H1 (cell line): ENCODE measurements around the gene RPS6KL1. TPM values are rescaled to one million over a fixed set of nuclear protein-coding genes. Genes with fewer than 3 reads are reported as not detected.

Experiments used
- CTCF ChIA-PET: fragments of 300-600 bp; sonication (Branson Sonifier 250); formaldehyde crosslinking; loops from one replicate; lab custom pipeline; 2021; ENCODE audit not compliant: partially characterized antibody; lab: Charles Lee
- POLR2A ChIA-PET: fragments of 300-600 bp; sonication (Branson Sonifier 250); formaldehyde crosslinking; loops from one replicate; lab custom pipeline; 2021; ENCODE audit warnings: inconsistent platforms; ENCODE audit not compliant: partially characterized antibody; lab: Charles Lee
- DNase-seq, 2 experiments: peaks; one replicate each; pipeline versions ENCODE4 v3.0.0 to v3.0.0-alpha.2; 2010 to 2022; ENCODE audit warnings: low spot score in 2 of 2, low read depth in 1 of 2, mixed read lengths in 1 of 2
- FAIRE-seq: peaks from 2 replicates; lab custom pipeline; 2011; peaks lifted over from hg19 to GRCh38; lab: Jason Lieb, UNC
- H2AFZ ChIP-seq: 2 replicates; pipeline ENCODE4 v1.8.1; 2012; ENCODE audit warnings: low read length, inconsistent platforms
- H2AK5ac ChIP-seq: 2 replicates; pipeline ENCODE4 v1.6.1; 2013; ENCODE audit warnings: low read depth, low read length
- H2BK120ac ChIP-seq: replicated peaks from 2 replicates; pipeline ENCODE3; 2013; ENCODE audit warnings: low read depth, low read length, inconsistent platforms
- H2BK12ac ChIP-seq: 2 replicates; pipeline ENCODE4 v1.6.1; 2013; ENCODE audit warnings: low read depth, low read length
- H2BK15ac ChIP-seq: 2 replicates; pipeline ENCODE4 v1.6.1; 2013; ENCODE audit warnings: low read length
- H2BK20ac ChIP-seq: 2 replicates; pipeline ENCODE4 v1.6.1; 2013; ENCODE audit warnings: low read length
- H2BK5ac ChIP-seq: 2 replicates; pipeline ENCODE4 v1.6.1; 2013; ENCODE audit warnings: low read depth, low read length
- H3K14ac ChIP-seq: 2 replicates; pipeline ENCODE4 v1.6.1; 2013; ENCODE audit warnings: inconsistent platforms; ENCODE audit not compliant: insufficient read length
- H3K18ac ChIP-seq: 2 replicates; pipeline ENCODE4 v1.6.1; 2013; ENCODE audit warnings: low read length; ENCODE audit errors: extremely low read depth
- H3K23ac ChIP-seq: 2 replicates; pipeline ENCODE4 v1.6.1; 2013; ENCODE audit warnings: inconsistent platforms; ENCODE audit not compliant: insufficient read length
- H3K23me2 ChIP-seq: 2 replicates; pipeline ENCODE4 v1.6.1; 2013; ENCODE audit warnings: low read depth, low read length
- H3K27ac ChIP-seq: 2 replicates; pipeline ENCODE4 v1.6.1; 2011; ENCODE audit warnings: low read depth, low read length, inconsistent platforms
- H3K27me3 ChIP-seq, 4 experiments: replicated peaks in 1 of 4; 1 replicate in 1 of 4; 2 replicates in 3 of 4; pipeline versions ENCODE4 v1.6.1 to v1.8.1; 2011 to 2013; ENCODE audit warnings: low read length in 3 of 4, mild to moderate bottlenecking in 3 of 4, inconsistent platforms in 2 of 4, mixed read lengths in 2 of 4, moderate library complexity in 1 of 4; ENCODE audit not compliant: control insufficient read depth in 3 of 4, insufficient read depth in 3 of 4; ENCODE audit errors: extremely low read depth in 1 of 4
- H3K36me3 ChIP-seq, 4 experiments: 2 replicates each; pipeline versions ENCODE4 v1.6.1 to v1.8.1; 2011 to 2013; ENCODE audit warnings: mild to moderate bottlenecking in 4 of 4, low read length in 3 of 4, moderate library complexity in 2 of 4, control low read depth in 1 of 4, inconsistent platforms in 1 of 4; ENCODE audit not compliant: insufficient read depth in 4 of 4, control insufficient read depth in 2 of 4
- H3K4ac ChIP-seq: replicated peaks from 2 replicates; pipeline ENCODE3; 2013; ENCODE audit warnings: low read length, low read depth, mixed read lengths, inconsistent platforms; ENCODE audit not compliant: insufficient read length
- H3K4me1 ChIP-seq, 4 experiments: replicated peaks in 1 of 4; 1 replicate in 1 of 4; 2 replicates in 3 of 4; pipeline versions ENCODE4 v1.6.1 to v1.8.1; 2011 to 2013; ENCODE audit warnings: low read length in 3 of 4, inconsistent platforms in 2 of 4, mixed read lengths in 1 of 4; ENCODE audit not compliant: insufficient read depth in 4 of 4, control insufficient read depth in 3 of 4
- H3K4me2 ChIP-seq, 2 experiments: 2 replicates each; pipeline versions ENCODE4 v1.6.1 to v1.8.1; 2011 to 2013; ENCODE audit warnings: low read depth in 2 of 2, low read length in 2 of 2, control low read depth in 1 of 2, inconsistent platforms in 1 of 2, mild to moderate bottlenecking in 1 of 2; ENCODE audit not compliant: insufficient read depth in 1 of 2
- H3K4me3 ChIP-seq, 4 experiments: fragments of 200-600, 300-600 bp in 1 of 4; sonication (generic), shearing (Covaris generic), sonication (Bioruptor Twin) in 1 of 4; 2 replicates each; pipeline versions ENCODE4 v1.5.1 to v1.8.1; 2011 to 2016; ENCODE audit warnings: low read length in 4 of 4, low read depth in 3 of 4, control low read depth in 2 of 4, inconsistent platforms in 2 of 4, mild to moderate bottlenecking in 2 of 4, mixed read lengths in 1 of 4, moderate library complexity in 1 of 4; ENCODE audit not compliant: insufficient read depth in 2 of 4; ENCODE audit errors: extremely low read depth in 1 of 4
- H3K56ac ChIP-seq: replicated peaks from 2 replicates; pipeline ENCODE3; 2013; ENCODE audit warnings: low read depth, mild to moderate bottlenecking, mixed read lengths, low read length, inconsistent platforms; ENCODE audit not compliant: insufficient read length
- H3K79me1 ChIP-seq: 2 replicates; pipeline ENCODE4 v1.6.1; 2013; ENCODE audit warnings: low read depth, low read length, control low read depth
- H3K79me2 ChIP-seq, 2 experiments: 2 replicates each; pipeline versions ENCODE4 v1.6.1 to v1.8.1; 2012 to 2013; ENCODE audit warnings: low read length in 2 of 2, mild to moderate bottlenecking in 2 of 2, inconsistent platforms in 1 of 2; ENCODE audit not compliant: insufficient read depth in 2 of 2, control insufficient read depth in 1 of 2
- H3K9ac ChIP-seq, 4 experiments: replicated peaks in 1 of 4; 1 replicate in 1 of 4; 2 replicates in 3 of 4; pipeline versions ENCODE4 v1.6.1 to v1.8.1; 2011 to 2013; ENCODE audit warnings: low read depth in 3 of 4, low read length in 3 of 4, control low read depth in 2 of 4, mild to moderate bottlenecking in 2 of 4, moderate library complexity in 2 of 4, inconsistent platforms in 1 of 4; ENCODE audit errors: extremely low read depth in 1 of 4
- H3K9me3 ChIP-seq, 2 experiments: 2 replicates each; pipeline versions ENCODE4 v1.6.1 to v1.8.1; 2012 to 2013; ENCODE audit warnings: mild to moderate bottlenecking in 2 of 2, moderate library complexity in 2 of 2, control low read depth in 1 of 2, inconsistent platforms in 1 of 2, low read depth in 1 of 2, low read length in 1 of 2, mixed read lengths in 1 of 2; ENCODE audit not compliant: insufficient read depth in 2 of 2
- H4K20me1 ChIP-seq, 2 experiments: replicated peaks in 1 of 2; 2 replicates each; pipeline versions ENCODE3 to v1.8.1; 2011 to 2013; ENCODE audit warnings: inconsistent platforms in 2 of 2, low read length in 2 of 2, mild to moderate bottlenecking in 1 of 2; ENCODE audit not compliant: insufficient read depth in 2 of 2, control insufficient read depth in 1 of 2
- H4K5ac ChIP-seq: 2 replicates; pipeline ENCODE4 v1.6.1; 2013; ENCODE audit warnings: low read length, low read depth, mixed read lengths, inconsistent platforms; ENCODE audit not compliant: insufficient read length
- H4K8ac ChIP-seq: 2 replicates; pipeline ENCODE4 v1.8.0; 2013; ENCODE audit warnings: mild to moderate bottlenecking, moderate library complexity, low read length, inconsistent platforms; ENCODE audit not compliant: insufficient read depth; ENCODE audit errors: extremely low read depth
- H4K91ac ChIP-seq: replicated peaks from 2 replicates; pipeline ENCODE3; 2013; ENCODE audit warnings: low read length, mixed read lengths, inconsistent platforms; ENCODE audit not compliant: insufficient read length
- NANOG ChIP-seq: IDR thresholded peaks from 2 replicates; pipeline ENCODE4 v1.6.1; 2011; ENCODE audit warnings: low read length, low read depth, mild to moderate bottlenecking, inconsistent platforms; ENCODE audit not compliant: insufficient read depth, poor library complexity, severe bottlenecking
- RFX5 ChIP-seq: IDR thresholded peaks from 2 replicates; pipeline ENCODE4 v1.6.1; 2011; ENCODE audit warnings: low read depth, low read length, improper control_type of control experiment, borderline replicate concordance
- SP1 ChIP-seq: IDR thresholded peaks from 2 replicates; pipeline ENCODE4 v1.6.1; 2011; ENCODE audit warnings: low read depth, low read length
- SRF ChIP-seq: IDR thresholded peaks from 2 replicates; pipeline ENCODE4 v1.6.1; 2011; ENCODE audit warnings: mild to moderate bottlenecking, low read depth, low read length, moderate library complexity
- TBP ChIP-seq: IDR thresholded peaks from 2 replicates; pipeline ENCODE4 v1.6.1; 2011; ENCODE audit warnings: low read depth, low read length, improper control_type of control experiment
- WGBS, 2 experiments: shearing (Covaris generic) in 1 of 2; methylation state at CpG; one replicate each; pipeline versions ENCODE4 v1.1.6 to v1.1.7; 2013 to 2015; ENCODE audit warnings: low lambda C conversion rate in 2 of 2, mixed read lengths in 2 of 2, inconsistent platforms in 1 of 2, low coverage in 1 of 2, missing lambda C conversion rate in 1 of 2; ENCODE audit not compliant: insufficient replicate concordance in 2 of 2, insufficient coverage in 1 of 2, insufficient read length in 1 of 2; ENCODE audit errors: extremely low coverage in 1 of 2, missing lambda C conversion rate in 1 of 2; 5-methylcytosine and 5-hydroxymethylcytosine counted together
- polyA plus RNA-seq, 7 experiments: library from polyadenylated mRNA; depleted of rRNA in 3 of 7; stranded (reverse) in 5 of 7; unstranded in 2 of 7; fragments of >200 nt in 5 of 7; fragments of 200-250 nt in 2 of 7; gene quantifications; 1 replicate in 5 of 7; 2 replicates in 1 of 7; 4 replicates in 1 of 7; pipeline versions ENCODE4 v1.2.1 to v1.2.3, GENCODE V29; 2011 to 2013; ENCODE audit warnings: missing spikeins in 2 of 7, mixed read lengths in 2 of 7
- total RNA-seq: library from RNA; stranded (reverse); fragmentation: NEBNext Ultra II Directional; extraction: Animal tissue kit (Norgen Biotek cat#: 25700); gene quantifications from 2 replicates; pipeline ENCODE4 v1.2.1, GENCODE V29; 2021
- TF ChIP-seq, protein P1 (sequence below): IDR thresholded peaks from 2 replicates; pipeline ENCODE4 v1.6.1; 2011; ENCODE audit warnings: low read length, improper control_type of control experiment

RPS6KL1 gene
- total and polyA plus RNA-seq, 2 of the 8 experiments (the other 6 are each of a cell fraction or from before 2014, with no cell fraction given) = 9.8 to 13.8 TPM

DNA sequence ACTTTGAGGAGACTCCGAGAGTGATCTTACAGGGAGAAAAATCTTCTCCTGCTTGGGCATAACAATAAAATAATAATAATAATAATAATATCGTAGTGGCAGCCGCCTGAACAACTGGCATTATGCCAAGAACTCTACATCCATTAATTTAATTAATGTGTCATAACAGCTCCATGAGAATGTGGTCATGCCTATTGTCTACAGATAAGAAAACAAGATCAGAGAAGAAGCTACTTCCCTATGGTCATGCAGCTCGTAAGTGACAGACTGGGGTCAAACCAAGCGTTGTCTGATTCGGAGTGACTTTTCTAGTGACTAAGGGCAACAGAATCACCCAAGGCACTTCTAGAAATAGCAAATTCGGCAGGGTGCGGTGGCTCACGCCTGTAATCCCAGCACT, 58.9 kb downstream of the RPS6KL1 start:
- Histone ChIP-seq H3K4ac (no peak overlapping the region), H3K23me2 (no peaks in the 10 kb centered on the region), H3K56ac (no peak overlapping the region), H2BK5ac (no peak overlapping the region), H3K36me3 (no peaks in the 10 kb centered on the region), H3K9me3 (no peaks in the 10 kb centered on the region), H2BK120ac (no peak overlapping the region), H4K5ac (no peak overlapping the region), H3K27me3 (no peaks in the 10 kb centered on the region), H3K9ac (no peak overlapping the region), H2BK12ac (no peak overlapping the region), H3K23ac (no peak overlapping the region), H3K27ac (no peak overlapping the region), H3K14ac (no peak overlapping the region), H3K4me3 (no peak overlapping the region), H3K79me2 (no peaks in the 10 kb centered on the region), H2BK15ac (no peak overlapping the region), H4K20me1 (no peaks in the 10 kb centered on the region), H2AK5ac (no peak overlapping the region), H4K91ac (no peak overlapping the region), H3K4me2 (no peak overlapping the region), H2BK20ac (no peak overlapping the region), H4K8ac (no peak overlapping the region), H3K4me1 (0 out of 7 replicates have a peak, but pooled peaks cover 0 to 2% (median 0%) of the 10 kb centered on the region in 4 experiments), H2AFZ (no peak overlapping the region), H3K79me1 (no peaks in the 10 kb centered on the region), H3K18ac (no peak overlapping the region)
- ChIA-PET CTCF (interaction anchor here (1.2 to 18.3 kb wide), 6 partner anchors 8 to 161 kb away, joined by 3 to 509 read pairs (median 7); partner anchors contain the start of genes DLST and PROX2), POLR2A (interaction anchor here (0.6 to 1.9 kb wide), 3 partner anchors 18 to 171 kb away, joined by 4 to 7 read pairs (median 5); partner anchors contain the start of gene DLST)
- no peak for DNase-seq
- WGBS, 2 experiments = 87% methylated on average over 9 of the region's 9 CpGs; no CpG with 5 or more reads in 1 of the 2 experiments
- TF ChIP-seq, protein P1, sequence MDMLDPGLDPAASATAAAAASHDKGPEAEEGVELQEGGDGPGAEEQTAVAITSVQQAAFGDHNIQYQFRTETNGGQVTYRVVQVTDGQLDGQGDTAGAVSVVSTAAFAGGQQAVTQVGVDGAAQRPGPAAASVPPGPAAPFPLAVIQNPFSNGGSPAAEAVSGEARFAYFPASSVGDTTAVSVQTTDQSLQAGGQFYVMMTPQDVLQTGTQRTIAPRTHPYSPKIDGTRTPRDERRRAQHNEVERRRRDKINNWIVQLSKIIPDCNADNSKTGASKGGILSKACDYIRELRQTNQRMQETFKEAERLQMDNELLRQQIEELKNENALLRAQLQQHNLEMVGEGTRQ = no peak
- TF ChIP-seq SP1 = no peak
- TF ChIP-seq SRF = no peak
- TF ChIP-seq NANOG = no peak
- TF ChIP-seq RFX5 = no peak
- TF ChIP-seq TBP = no peak
- FAIRE-seq = no peak
